ENCODE data around the gene ANKRD28. TPM values are rescaled to one million over a fixed set of nuclear protein-coding genes. Genes with fewer than 3 reads are reported as not detected.
A peak's percentile ranks its signal among the peaks of the same experiment; 100 is the strongest.
"Not testable (repeated sequence)": the region's sequence is repeated elsewhere in the genome, so short reads cannot be mapped to it uniquely, and the experiment has no call there.

Gene ANKRD28
- polyA plus RNA-seq (2012; ENCODE audit: missing spikeins) = 22.0 TPM

GRCh38 chr3:15797642-15798303 is at the start of gene ANKRD28:
Gene ANKRD28 (minus strand): TSS chr3:15797979. CDS start chr3:15796521, 1,458 bp downstream.
- FAIRE-seq (peak; percentile 68), DNase-seq (ENCODE audit: insufficient read length) (no peak)
- TF ChIP-seq POLR2A (IDR thresholded peaks at IDR 0.05; ENCODE audit: low read depth, low read length) = no peak
- TF ChIP-seq POLR2AphosphoS5 (IDR thresholded peaks at IDR 0.05; ENCODE audit: low read depth, low read length) = no peak
- TF ChIP-seq TAF1 (IDR thresholded peaks at IDR 0.05; ENCODE audit: borderline replicate concordance, low read depth, low read length) = no peak

- no peak for FAIRE-seq
Measured at GRCh38 chr3:15847239-15847638, 49.5 kb upstream of the ANKRD28 start.

GRCh38 chr3:15846606-15847005 is 48.8 kb upstream of the ANKRD28 start:
- FAIRE-seq = no peak
- no peak for DNase-seq (ENCODE audit: insufficient read length)
- TF ChIP-seq POLR2AphosphoS5 (IDR thresholded peaks at IDR 0.05; ENCODE audit: low read depth, low read length) (no peak), TAF1 (IDR thresholded peaks at IDR 0.05; ENCODE audit: borderline replicate concordance, low read depth, low read length) (no peak), POLR2A (IDR thresholded peaks at IDR 0.05; ENCODE audit: low read depth, low read length) (no peak)

More at GRCh38 chr3:15847239-15847638, 49.5 kb upstream of the ANKRD28 start:
- DNase-seq (ENCODE audit: insufficient read length) = no peak
- TF ChIP-seq TAF1 (IDR thresholded peaks at IDR 0.05; ENCODE audit: borderline replicate concordance, low read depth, low read length) (no peak), POLR2AphosphoS5 (IDR thresholded peaks at IDR 0.05; ENCODE audit: low read depth, low read length) (no peak), POLR2A (IDR thresholded peaks at IDR 0.05; ENCODE audit: low read depth, low read length) (no peak)

DNA sequence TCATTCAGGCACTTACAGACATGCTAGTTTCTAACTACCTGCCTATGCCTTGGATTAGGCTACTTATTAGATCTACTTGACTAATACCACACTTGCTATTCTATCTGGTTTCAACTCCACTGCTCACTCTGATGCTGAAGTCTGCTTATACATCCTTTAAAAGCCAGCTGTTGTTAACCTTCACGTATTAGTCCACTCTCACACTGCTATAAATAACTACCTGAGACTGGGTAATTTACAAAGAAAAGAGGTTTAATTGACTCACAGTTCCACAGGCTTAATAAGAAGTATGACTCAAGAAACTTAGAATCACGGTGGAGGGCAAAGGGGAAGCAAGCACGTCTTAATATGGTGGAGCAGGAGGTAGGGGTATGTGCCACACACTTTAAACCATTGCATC is 47.7 kb upstream of the ANKRD28 start:
- TF ChIP-seq POLR2AphosphoS5 (IDR thresholded peaks at IDR 0.05; ENCODE audit: low read depth, low read length) = no peak
- TF ChIP-seq POLR2A (IDR thresholded peaks at IDR 0.05; ENCODE audit: low read depth, low read length) = no peak
- no peak for TF ChIP-seq TAF1 (IDR thresholded peaks at IDR 0.05; ENCODE audit: borderline replicate concordance, low read depth, low read length)
- FAIRE-seq (no peak), DNase-seq (ENCODE audit: insufficient read length) (no peak)

DNA sequence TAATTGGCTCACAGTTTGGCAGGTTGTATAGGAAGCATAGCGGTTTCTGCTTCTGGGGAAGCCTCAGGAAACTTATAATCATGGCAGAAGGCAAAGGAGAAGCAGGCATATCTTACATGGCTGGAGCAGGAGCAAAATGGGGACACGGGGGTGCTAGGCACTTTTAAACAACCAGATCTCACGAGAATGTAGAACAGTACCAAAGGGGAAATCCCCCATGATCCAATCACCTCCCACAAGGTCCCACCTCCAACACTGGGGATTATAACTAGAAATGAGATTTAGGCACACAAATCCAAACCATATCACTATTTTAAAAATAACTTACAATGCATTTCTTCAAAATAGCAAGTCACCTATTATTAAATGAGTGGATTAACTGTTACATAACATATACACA is 47.1 kb upstream of the ANKRD28 start:
- TF ChIP-seq TAF1 (IDR thresholded peaks at IDR 0.05; ENCODE audit: borderline replicate concordance, low read depth, low read length) (no peak), POLR2A (IDR thresholded peaks at IDR 0.05; ENCODE audit: low read depth, low read length) (no peak), POLR2AphosphoS5 (IDR thresholded peaks at IDR 0.05; ENCODE audit: low read depth, low read length) (no peak)
- FAIRE-seq = no peak

DNA sequence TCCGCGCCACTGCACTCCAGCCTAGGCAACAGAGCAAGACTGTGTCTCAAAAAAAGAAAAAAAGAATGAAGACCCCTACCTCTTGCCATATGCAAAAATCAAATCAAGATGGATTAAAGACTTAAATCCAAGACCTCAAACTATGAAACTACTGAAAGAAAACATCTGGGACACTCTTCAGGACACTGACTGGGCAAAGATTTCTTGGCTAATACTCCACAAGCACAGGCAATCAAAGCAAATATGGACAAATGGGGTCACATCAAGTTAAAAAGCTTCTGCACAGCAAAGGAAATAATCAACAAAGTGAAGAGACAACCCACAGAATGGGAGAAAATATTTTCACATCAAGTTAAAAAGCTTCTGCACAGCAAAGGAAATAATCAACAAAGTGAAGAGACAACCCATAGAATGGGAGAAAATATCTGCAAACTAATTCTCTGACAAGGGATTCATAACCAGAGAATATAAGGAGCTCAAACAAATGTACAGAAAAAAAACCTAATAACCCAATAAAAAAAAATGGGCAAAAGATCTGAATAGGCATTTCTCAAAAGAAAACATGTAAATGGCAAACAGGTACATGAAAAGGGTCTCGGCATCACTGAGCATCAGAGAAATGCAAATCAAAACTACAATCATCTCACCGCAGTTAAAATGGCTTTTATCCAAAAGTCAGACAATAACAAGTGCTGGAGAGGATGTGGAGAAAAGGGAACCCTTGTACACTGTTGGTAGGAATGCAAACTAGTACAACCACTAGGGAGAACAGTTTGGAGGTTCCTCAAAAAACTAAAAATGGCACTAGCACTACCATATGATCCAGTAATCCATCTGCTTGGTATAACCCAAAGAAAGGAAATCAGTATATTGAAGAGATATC is 43.6 kb upstream of the ANKRD28 start:
- FAIRE-seq; DNase-seq (ENCODE audit: insufficient read length): not testable (repeated sequence)

More for the DNA sequence above, 47.1 kb upstream of the ANKRD28 start:
- DNase-seq (ENCODE audit: insufficient read length) = no peak

- FAIRE-seq (no peak), DNase-seq (ENCODE audit: insufficient read length) (no peak)
- TF ChIP-seq POLR2AphosphoS5 (IDR thresholded peaks at IDR 0.05; ENCODE audit: low read depth, low read length) = no peak
- TF ChIP-seq POLR2A (IDR thresholded peaks at IDR 0.05; ENCODE audit: low read depth, low read length) = no peak
- no peak for TF ChIP-seq TAF1 (IDR thresholded peaks at IDR 0.05; ENCODE audit: borderline replicate concordance, low read depth, low read length)
Measured at GRCh38 chr3:15839568-15839967, 41.8 kb upstream of the ANKRD28 start.

DNA sequence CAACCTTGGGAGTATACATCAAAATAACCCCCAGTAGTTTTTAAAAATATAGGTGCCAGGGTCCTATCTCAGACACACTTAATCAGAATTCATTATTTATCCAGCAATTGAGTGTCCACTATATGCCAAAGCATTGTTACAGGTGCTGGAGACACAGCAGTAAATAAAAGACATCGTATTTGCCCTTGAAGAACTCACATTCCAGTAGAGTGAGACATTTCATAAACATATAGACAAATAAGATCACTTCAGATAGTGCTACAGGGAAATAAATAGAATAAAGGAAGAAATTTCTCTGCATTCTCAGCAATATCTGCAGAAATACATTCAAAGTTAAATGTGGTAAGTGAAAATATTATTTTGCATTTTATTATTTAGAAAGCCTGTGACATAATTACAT is 34.1 kb upstream of the ANKRD28 start:
- TF ChIP-seq TAF1 (IDR thresholded peaks at IDR 0.05; ENCODE audit: borderline replicate concordance, low read depth, low read length) (no peak), POLR2AphosphoS5 (IDR thresholded peaks at IDR 0.05; ENCODE audit: low read depth, low read length) (no peak), POLR2A (IDR thresholded peaks at IDR 0.05; ENCODE audit: low read depth, low read length) (no peak)
- FAIRE-seq = no peak

GRCh38 chr3:15825016-15825415 is 27.2 kb upstream of the ANKRD28 start:
- no peak for DNase-seq (ENCODE audit: insufficient read length)
- FAIRE-seq = no peak
- no peak for TF ChIP-seq TAF1 (IDR thresholded peaks at IDR 0.05; ENCODE audit: borderline replicate concordance, low read depth, low read length)

More for the DNA sequence above, 34.1 kb upstream of the ANKRD28 start:
- DNase-seq (ENCODE audit: insufficient read length) = no peak

DNA sequence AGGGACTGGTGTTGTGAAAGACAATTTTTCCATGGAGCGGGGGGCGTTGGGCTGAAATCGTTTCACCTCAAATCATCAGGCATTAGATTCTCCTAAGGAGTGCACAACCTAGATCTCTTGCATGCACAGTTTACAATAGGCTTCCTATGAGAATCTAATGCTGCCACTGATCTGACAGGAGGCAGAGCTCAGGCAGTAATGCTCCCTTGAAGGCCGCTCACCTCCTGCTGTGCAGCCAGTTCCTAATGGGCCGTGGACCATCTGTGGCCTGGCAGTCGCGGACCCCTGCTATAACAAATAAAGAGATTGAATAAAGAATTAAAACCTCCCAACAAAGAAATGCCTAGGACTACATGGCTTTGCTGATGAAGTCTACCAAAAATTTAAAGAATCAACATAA is 25.3 kb upstream of the ANKRD28 start:
- DNase-seq (ENCODE audit: insufficient read length) = no peak
- no peak for FAIRE-seq
- TF ChIP-seq POLR2AphosphoS5 (IDR thresholded peaks at IDR 0.05; ENCODE audit: low read depth, low read length) (no peak), POLR2A (IDR thresholded peaks at IDR 0.05; ENCODE audit: low read depth, low read length) (no peak), TAF1 (IDR thresholded peaks at IDR 0.05; ENCODE audit: borderline replicate concordance, low read depth, low read length) (no peak)

- TF ChIP-seq TAF1 (IDR thresholded peaks at IDR 0.05; ENCODE audit: borderline replicate concordance, low read depth, low read length) (no peak), POLR2A (IDR thresholded peaks at IDR 0.05; ENCODE audit: low read depth, low read length) (no peak), POLR2AphosphoS5 (IDR thresholded peaks at IDR 0.05; ENCODE audit: low read depth, low read length) (no peak)
- no peak for DNase-seq (ENCODE audit: insufficient read length)
- no peak for FAIRE-seq
Measured at GRCh38 chr3:15822281-15822680, 24.5 kb upstream of the ANKRD28 start.

DNA sequence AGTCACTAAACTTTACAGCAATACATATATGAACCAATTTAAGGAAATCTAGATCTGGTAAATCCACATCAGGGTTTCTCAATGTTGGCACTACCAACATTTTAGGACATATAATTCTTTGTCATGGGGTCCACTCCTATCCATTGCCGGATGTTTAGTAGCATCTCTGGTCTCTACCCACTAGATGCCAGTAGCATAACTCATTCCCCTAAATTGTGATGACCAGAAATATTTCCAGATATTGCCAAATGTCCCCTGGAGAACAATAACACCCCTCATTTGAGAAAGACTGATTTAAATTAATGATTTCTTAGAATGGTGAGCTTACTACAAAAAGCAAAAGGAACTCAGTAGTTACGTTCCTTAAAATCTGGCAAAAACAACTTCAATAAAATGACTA is 23.1 kb upstream of the ANKRD28 start:
- FAIRE-seq (no peak), DNase-seq (ENCODE audit: insufficient read length) (no peak)
- TF ChIP-seq POLR2AphosphoS5 (IDR thresholded peaks at IDR 0.05; ENCODE audit: low read depth, low read length) (no peak), TAF1 (IDR thresholded peaks at IDR 0.05; ENCODE audit: borderline replicate concordance, low read depth, low read length) (no peak)
